NT2/D1 (cell line): ENCODE data around the gene PANK3.

Experiments
- DNase-seq: peaks from one replicate; pipeline ENCODE4 v3.0.0-alpha.2; 2011; ENCODE audit warnings: low read depth, low spot score
- H3K27me3 ChIP-seq: 2 replicates; pipeline ENCODE4 v1.6.0; 2011; ENCODE audit warnings: mild to moderate bottlenecking; ENCODE audit not compliant: insufficient read length, insufficient read depth
- H3K36me3 ChIP-seq: 2 replicates; pipeline ENCODE4 v1.6.1; 2011; ENCODE audit warnings: mild to moderate bottlenecking, low read length, mixed read lengths; ENCODE audit not compliant: insufficient read depth, insufficient read length
- H3K4me1 ChIP-seq: 2 replicates; pipeline ENCODE4 v1.5.1; 2011; ENCODE audit not compliant: insufficient read depth, insufficient read length
- H3K4me3 ChIP-seq: 2 replicates; pipeline ENCODE4 v1.5.1; 2011; ENCODE audit warnings: low read depth; ENCODE audit not compliant: insufficient read length
- H3K9ac ChIP-seq: 2 replicates; pipeline ENCODE4 v1.6.0; 2011; ENCODE audit warnings: low read depth; ENCODE audit not compliant: insufficient read length
- H3K9me3 ChIP-seq: 2 replicates; pipeline ENCODE4 v1.5.1; 2011; ENCODE audit warnings: mild to moderate bottlenecking, low read length; ENCODE audit not compliant: insufficient read depth
- SUZ12 ChIP-seq: IDR thresholded peaks from 2 replicates; pipeline ENCODE4 v1.6.1; 2011; ENCODE audit not compliant: insufficient read length, insufficient read depth; ENCODE audit errors: extremely low read depth
- YY1 ChIP-seq: IDR thresholded peaks from 2 replicates; pipeline ENCODE4 v1.6.1; 2011; ENCODE audit not compliant: insufficient read length, insufficient read depth
- ZNF274 ChIP-seq: IDR thresholded peaks from 2 replicates; pipeline ENCODE4 v1.6.1; 2011; ENCODE audit warnings: mild to moderate bottlenecking, low read depth, low read length

The PANK3 gene

DNA sequence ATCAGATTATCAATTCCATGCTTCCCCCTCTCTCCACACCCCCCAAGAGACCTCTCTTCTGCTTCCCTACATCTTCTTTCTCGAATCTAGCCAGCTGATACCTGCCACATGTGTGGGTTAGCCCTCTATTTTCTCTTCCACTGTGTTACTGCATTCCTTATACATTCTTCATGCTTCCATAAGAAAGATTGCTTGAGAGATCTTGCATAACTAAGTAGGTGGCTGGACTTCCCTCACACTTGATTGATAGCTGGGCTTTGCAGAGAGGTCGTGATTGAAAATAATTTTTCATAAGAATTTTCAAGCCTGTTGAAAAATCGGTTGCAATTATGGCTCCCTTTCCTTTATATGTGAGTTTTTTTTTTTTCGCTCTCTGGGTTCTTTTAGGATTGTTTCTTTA, 33.0 kb upstream of the PANK3 start:
- no peak overlapping the region for H3K9ac ChIP-seq
- H3K4me1 ChIP-seq, result no peaks in the 10 kb centered on the region
- no peaks in the 10 kb centered on the region for H3K9me3 ChIP-seq
- H3K36me3 ChIP-seq, result no peaks in the 10 kb centered on the region
- no peak overlapping the region for H3K4me3 ChIP-seq
- no peaks in the 10 kb centered on the region for H3K27me3 ChIP-seq
- no peak for DNase-seq
- TF ChIP-seq YY1, result no peak
- no peak for TF ChIP-seq ZNF274
- TF ChIP-seq SUZ12, result no peak

DNA sequence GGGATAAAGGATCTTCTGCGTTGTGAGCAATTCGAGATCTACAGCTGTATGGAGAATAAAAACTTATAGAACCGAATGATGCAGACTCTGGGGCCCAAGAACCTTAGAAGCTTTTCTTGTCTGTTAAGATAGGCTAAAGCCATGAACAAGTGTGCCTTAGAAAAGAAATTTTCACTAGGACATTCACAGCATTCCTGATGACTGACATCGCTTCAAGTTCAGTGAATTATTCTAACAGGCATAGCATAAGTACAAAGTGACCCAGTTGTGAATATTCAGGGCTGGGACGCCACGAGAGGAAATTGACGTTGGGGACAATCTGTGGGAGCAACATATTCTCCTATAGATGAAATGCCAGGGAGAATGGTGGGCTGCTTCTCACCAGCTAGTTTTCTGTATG, 32.0 kb upstream of the PANK3 start:
- H3K36me3 ChIP-seq, result no peaks in the 10 kb centered on the region
- TF ChIP-seq YY1 (no peak), SUZ12 (no peak), ZNF274 (no peak)
- H3K9ac ChIP-seq, result no peak overlapping the region
- no peaks in the 10 kb centered on the region for H3K4me1 ChIP-seq
- DNase-seq, result peak; percentile 9
- no peak overlapping the region for H3K4me3 ChIP-seq
- no peaks in the 10 kb centered on the region for H3K27me3 ChIP-seq
- no peaks in the 10 kb centered on the region for H3K9me3 ChIP-seq

DNA sequence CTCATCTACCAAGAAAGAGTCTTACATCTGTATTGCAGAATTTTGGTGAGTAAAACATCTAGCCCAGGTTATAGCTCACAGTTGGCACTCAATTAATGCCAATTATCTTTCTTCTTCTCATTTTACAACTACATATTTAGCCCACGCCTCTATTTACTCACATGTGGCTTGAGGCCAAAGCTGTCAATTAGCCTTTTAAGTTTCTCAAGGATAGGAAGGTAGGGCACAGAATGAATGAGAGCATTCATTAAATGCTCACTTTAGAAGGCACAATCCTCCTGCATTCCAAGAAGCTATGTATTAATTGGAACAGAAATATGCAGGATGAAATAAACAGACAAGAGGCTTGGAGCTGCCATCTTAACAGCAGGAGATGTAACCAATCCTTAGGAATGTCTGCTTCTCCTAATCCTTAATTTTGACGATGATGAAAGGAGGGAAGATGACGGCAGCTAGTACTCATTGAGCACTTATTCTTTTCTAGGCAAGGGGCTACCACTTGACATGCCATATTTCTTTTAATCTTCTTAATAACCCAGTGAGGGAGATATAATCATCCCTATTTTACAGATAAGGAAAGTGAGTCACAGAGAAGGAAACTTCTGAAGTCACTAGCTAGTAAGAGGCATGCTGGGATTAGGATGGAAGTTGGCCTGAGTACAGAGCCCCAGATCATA, 30.8 kb upstream of the PANK3 start:
- Histone ChIP-seq H3K4me1 (no peaks in the 10 kb centered on the region), H3K9ac (no peak overlapping the region), H3K9me3 (no peaks in the 10 kb centered on the region), H3K27me3 (no peaks in the 10 kb centered on the region), H3K36me3 (no peaks in the 10 kb centered on the region), H3K4me3 (no peak overlapping the region)
- no peak for DNase-seq
- TF ChIP-seq ZNF274 (no peak), YY1 (no peak), SUZ12 (no peak)

DNA sequence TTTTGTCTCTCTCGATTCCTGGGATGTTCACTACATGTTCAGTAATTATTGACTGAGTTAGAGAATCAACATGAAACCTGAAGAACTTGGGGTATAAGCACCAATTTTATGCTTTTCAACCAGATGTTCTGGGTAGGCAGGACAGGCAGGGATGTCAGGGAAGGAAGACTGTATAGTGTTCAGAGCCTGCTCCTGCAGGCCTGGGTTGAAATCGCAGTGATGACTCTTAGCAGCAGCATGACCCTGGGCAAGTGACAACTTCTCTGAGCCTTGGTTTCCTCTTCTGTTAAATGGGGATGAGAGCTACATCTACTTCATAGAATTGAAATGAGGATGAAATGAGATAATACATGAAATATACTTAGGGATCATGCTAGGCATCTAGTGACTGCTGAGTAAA, 29.7 kb upstream of the PANK3 start:
- Histone ChIP-seq H3K9me3 (no peaks in the 10 kb centered on the region), H3K4me3 (no peak overlapping the region), H3K27me3 (no peaks in the 10 kb centered on the region), H3K9ac (no peak overlapping the region), H3K36me3 (no peaks in the 10 kb centered on the region), H3K4me1 (no peaks in the 10 kb centered on the region)
- no peak for DNase-seq
- TF ChIP-seq YY1 (no peak), ZNF274 (no peak), SUZ12 (no peak)

DNA sequence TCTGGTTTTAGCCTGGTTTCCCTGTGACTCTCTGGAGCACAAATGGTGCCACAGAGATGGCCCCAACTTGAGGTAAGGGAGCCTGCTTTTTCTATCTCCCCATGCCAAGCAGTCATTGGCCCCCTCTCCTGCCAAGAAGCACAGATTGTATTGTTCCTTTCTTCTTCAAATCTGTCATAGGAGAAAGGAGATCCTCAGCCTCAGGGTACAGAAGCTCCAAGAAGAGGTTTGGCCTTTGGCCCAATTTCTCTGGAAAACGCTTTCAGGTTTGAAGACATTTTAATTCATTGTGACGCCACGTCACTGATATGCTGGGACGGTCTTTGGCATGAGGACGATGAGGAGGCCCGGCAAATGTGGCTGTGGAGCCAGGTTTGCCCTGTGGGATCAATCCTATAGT, 29.2 kb upstream of the PANK3 start:
- TF ChIP-seq SUZ12, result no peak
- TF ChIP-seq ZNF274, result no peak
- no peak for TF ChIP-seq YY1
- no peak for DNase-seq
- no peaks in the 10 kb centered on the region for H3K27me3 ChIP-seq
- no peaks in the 10 kb centered on the region for H3K36me3 ChIP-seq
- no peak overlapping the region for H3K4me3 ChIP-seq
- H3K9me3 ChIP-seq, result no peaks in the 10 kb centered on the region
- H3K9ac ChIP-seq, result no peak overlapping the region
- H3K4me1 ChIP-seq, result no peaks in the 10 kb centered on the region

DNA sequence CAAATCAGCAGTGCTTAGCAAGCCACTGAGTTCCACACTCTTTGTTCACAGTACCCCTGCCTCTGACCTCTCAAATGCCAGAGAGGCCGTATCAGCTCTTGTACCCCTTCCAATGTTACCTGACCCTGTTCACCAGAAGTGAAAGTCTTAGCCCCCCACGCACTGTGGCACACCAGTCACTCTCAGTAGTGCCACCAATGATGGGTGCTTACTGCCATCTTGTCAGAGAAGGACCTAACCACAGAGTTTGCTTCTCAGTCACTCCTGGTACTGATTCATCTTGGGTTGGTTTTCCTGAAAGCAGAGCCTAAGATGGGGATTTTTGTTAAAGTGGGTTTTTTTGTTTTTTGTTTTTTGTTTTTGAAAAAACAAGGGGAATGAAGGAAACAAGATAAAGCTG, 28.8 kb upstream of the PANK3 start:
- Histone ChIP-seq H3K9ac (no peak overlapping the region), H3K36me3 (no peaks in the 10 kb centered on the region), H3K27me3 (no peaks in the 10 kb centered on the region), H3K9me3 (no peaks in the 10 kb centered on the region), H3K4me3 (no peak overlapping the region), H3K4me1 (no peaks in the 10 kb centered on the region)
- no peak for DNase-seq
- TF ChIP-seq YY1 (no peak), SUZ12 (no peak), ZNF274 (no peak)

DNA sequence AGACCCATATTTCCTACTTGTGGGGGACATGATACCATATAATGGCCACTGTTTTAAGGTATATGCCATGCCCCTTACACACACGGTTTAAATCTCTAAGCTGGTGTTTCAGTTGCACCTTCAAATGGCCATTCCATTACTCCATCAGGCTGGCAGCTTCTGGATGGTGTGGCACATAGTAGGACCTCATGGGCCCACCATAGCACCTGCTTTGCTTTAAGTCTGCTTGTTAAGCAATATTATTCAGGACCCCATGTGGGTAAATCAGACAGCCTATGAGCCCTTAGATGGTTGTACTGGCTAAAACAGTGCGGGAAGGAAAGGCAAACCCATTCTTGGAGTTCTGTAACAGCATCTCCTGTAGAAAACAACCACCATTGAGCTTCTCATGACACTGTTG, 27.4 kb upstream of the PANK3 start:
- Histone ChIP-seq H3K9me3 (no peaks in the 10 kb centered on the region), H3K4me1 (no peaks in the 10 kb centered on the region), H3K4me3 (no peak overlapping the region), H3K9ac (no peak overlapping the region), H3K36me3 (no peaks in the 10 kb centered on the region), H3K27me3 (no peaks in the 10 kb centered on the region)
- TF ChIP-seq SUZ12 (no peak), ZNF274 (no peak), YY1 (no peak)
- DNase-seq, result no peak

DNA sequence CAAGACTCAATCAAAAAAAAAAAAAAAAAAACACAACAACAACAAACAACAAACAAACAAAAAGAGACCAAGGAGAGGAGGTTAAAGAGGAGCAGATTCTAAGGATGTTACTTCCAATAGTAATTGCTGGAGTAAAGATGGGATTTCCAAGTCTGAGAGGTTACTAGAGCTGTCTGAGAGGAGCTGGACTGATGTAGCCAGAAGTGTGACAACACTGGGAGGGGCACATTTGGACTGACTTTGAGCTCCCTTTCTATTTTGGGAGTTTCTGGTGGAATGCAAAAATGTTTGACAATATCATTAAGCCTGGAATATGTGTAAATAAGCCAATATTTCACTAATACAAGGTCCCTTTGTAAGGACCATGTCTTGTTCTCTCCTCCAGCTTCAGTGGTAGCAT, 25.3 kb upstream of the PANK3 start:
- Histone ChIP-seq H3K9ac (no peak overlapping the region), H3K4me1 (no peaks in the 10 kb centered on the region), H3K9me3 (no peaks in the 10 kb centered on the region), H3K4me3 (no peak overlapping the region), H3K27me3 (no peaks in the 10 kb centered on the region), H3K36me3 (no peaks in the 10 kb centered on the region)
- no peak for DNase-seq
- TF ChIP-seq SUZ12 (no peak), ZNF274 (no peak), YY1 (no peak)
